ENCODE data around the gene KMT5C. TPM values are rescaled to one million over a fixed set of nuclear protein-coding genes. Genes with fewer than 3 reads are reported as not detected.

The KMT5C gene
- total RNA-seq, 1 experiment from 2014 or later, result 54.5 TPM

GRCh38 chr19:55336101-55336500, 3.6 kb upstream of the KMT5C start:
- Histone ChIP-seq H3K27ac (ENCODE audit: insufficient read length, low read depth, low read length) (no peak overlapping the region), H3K18ac (ENCODE audit: insufficient read length, low read depth, low read length) (no peak overlapping the region), H2BK20ac (ENCODE audit: low read depth, low read length, poor library complexity, severe bottlenecking) (no peak overlapping the region), H3K9me3 (ENCODE audit: control insufficient read depth, low read depth, low read length) (no peaks in the 10 kb centered on the region), H3K14ac (ENCODE audit: insufficient read depth, low read length) (no peak overlapping the region), H2BK5ac (ENCODE audit: insufficient read length, low read length) (no peak overlapping the region), H3K9ac (ENCODE audit: extremely low read depth, insufficient read length, low read length) (no peak overlapping the region), H3K27me3 (ENCODE audit: insufficient read depth, low read length) (no peaks in the 10 kb centered on the region; the same call in 1 of the 2 replicates), H3K79me2 (ENCODE audit: insufficient read depth, low read length) (no peaks in the 10 kb centered on the region), H2BK120ac (ENCODE audit: low read depth, low read length, poor library complexity, severe bottlenecking) (no peak overlapping the region), H3K4ac (ENCODE audit: low read depth, low read length) (no peak overlapping the region), H4K91ac (ENCODE audit: insufficient read length, low read depth, low read length) (no peak overlapping the region), H3K4me2 (ENCODE audit: insufficient read depth, insufficient read length, low read length) (no peak overlapping the region), H3K23me2 (ENCODE audit: insufficient read length, low read depth, low read length, poor library complexity, severe bottlenecking) (peaks cover 17% of the 10 kb centered on the region), H4K5ac (ENCODE audit: insufficient read length, low read depth, low read length) (no peak overlapping the region), H3T11ph (ENCODE audit: low read length) (no peak overlapping the region), H3K56ac (ENCODE audit: insufficient read length, low read depth, low read length) (no peak overlapping the region), H2BK15ac (ENCODE audit: low read depth, low read length) (no peak overlapping the region), H4K8ac (replicated peaks; ENCODE audit: insufficient read length, low read depth, low read length) (no peak overlapping the region), H3K4me1 (ENCODE audit: insufficient read depth, low read length) (no peaks in the 10 kb centered on the region; the same call in 1 of the 2 replicates), H4K20me1 (ENCODE audit: control insufficient read depth, insufficient read depth, insufficient read length) (no peaks in the 10 kb centered on the region), H3K23ac (ENCODE audit: insufficient read length, low read depth, low read length) (no peak overlapping the region), H2AFZ (ENCODE audit: low read length) (no peak overlapping the region), H2AK5ac (ENCODE audit: insufficient read length, low read length) (no peak overlapping the region), H3K79me1 (ENCODE audit: insufficient read depth, low read depth, low read length, poor library complexity, severe bottlenecking) (no peaks in the 10 kb centered on the region), H2BK12ac (ENCODE audit: insufficient read length, low read depth, low read length) (no peak overlapping the region)
- Mint-ChIP-seq H3K27ac (peak overlapping the region in 1 of 3 experiments; percentile 6; a peak in 1 of 7 replicates), H3K9me3 (no peaks in the 10 kb centered on the region; a peak in 1 of 5 replicates), H3K36me3 (ENCODE audit: insufficient read depth in 1 of 3, low read depth in 3 of 3) (no peaks in the 10 kb centered on the region; a peak in 1 of 7 replicates), H3K27me3 (ENCODE audit: low read depth) (peaks cover 26% of the 10 kb centered on the region), H3K4me3 (no peak overlapping the region), H3K4me1 (peaks cover 7 to 15% of the 10 kb centered on the region in 2 experiments)
- no peak for TF ChIP-seq CTCF (conservative IDR thresholded peaks at IDR 0.05)
- DNase-seq, result no peak
- no CpG with 5 or more reads among the region's 7 CpGs for WGBS (ENCODE audit: extremely low coverage, insufficient read length, low lambda C conversion rate)
